ENCODE results near the gene CABLES1. TPM values are rescaled to one million over a fixed set of nuclear protein-coding genes. Genes with fewer than 3 reads are reported as not detected.
A peak's percentile ranks its signal among the peaks of the same experiment; 100 is the strongest.
"Not testable (repeated sequence)": the region's sequence is repeated elsewhere in the genome, so short reads cannot be mapped to it uniquely, and the experiment has no call there.

Gene CABLES1
- total RNA-seq, 1 experiment from 2014 or later = 21.9 TPM

DNA sequence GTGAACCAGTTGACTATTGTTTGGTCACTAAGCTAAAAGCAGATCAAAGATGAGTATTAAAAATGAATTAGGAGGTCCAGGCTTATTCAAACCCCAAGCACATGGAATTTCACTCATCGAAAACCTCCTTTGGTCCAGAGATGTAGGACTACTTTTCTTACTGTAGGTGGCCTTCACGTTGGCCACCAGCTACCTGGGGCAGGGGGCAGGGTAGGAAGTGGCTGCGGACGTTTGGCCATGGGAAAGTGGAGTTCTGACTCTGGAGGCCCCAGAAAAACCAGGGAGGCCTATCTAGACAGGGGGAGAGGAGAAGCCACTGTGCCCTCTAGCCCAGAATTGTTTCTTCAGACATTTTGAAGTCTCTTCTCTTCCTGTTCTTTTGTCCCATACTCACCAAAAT lies 31.8 kb upstream of the CABLES1 start:
- H3K27me3 ChIP-seq = no peaks in the 10 kb centered on the region
- H3K4me3 ChIP-seq = no peak overlapping the region
- no peak for DNase-seq
- no peak overlapping the region for H3K27ac ChIP-seq
- H3K4me1 ChIP-seq = peaks cover 21% of the 10 kb centered on the region
- no peaks in the 10 kb centered on the region for H3K9me3 ChIP-seq (replicated peaks)
- no peaks in the 10 kb centered on the region for H3K36me3 ChIP-seq

DNA sequence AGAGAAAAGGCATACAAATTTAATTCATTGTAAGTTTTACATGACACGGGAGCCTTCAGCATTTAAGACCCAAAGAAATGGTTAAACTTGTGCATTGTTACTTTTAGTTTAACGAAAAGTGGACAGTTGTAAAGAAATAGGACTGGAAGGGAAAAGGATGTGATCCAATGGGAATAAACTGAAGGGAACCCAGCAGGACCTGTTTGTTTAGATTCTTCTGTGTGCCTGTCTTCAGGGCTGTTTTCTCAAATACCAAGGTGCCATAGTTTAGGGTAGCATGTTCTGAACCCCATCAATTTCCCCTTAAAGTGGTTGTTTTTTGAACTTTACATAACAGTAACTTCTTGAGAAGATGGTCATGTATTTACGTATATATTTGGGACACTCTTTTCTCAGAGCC lies 30.3 kb upstream of the CABLES1 start:
- Histone ChIP-seq H3K27me3 (no peaks in the 10 kb centered on the region), H3K4me3 (no peak overlapping the region), H3K4me1 (peaks cover 21% of the 10 kb centered on the region), H3K9me3 (replicated peaks) (no peaks in the 10 kb centered on the region), H3K27ac (no peak overlapping the region), H3K36me3 (no peaks in the 10 kb centered on the region)
- DNase-seq = no peak

DNA sequence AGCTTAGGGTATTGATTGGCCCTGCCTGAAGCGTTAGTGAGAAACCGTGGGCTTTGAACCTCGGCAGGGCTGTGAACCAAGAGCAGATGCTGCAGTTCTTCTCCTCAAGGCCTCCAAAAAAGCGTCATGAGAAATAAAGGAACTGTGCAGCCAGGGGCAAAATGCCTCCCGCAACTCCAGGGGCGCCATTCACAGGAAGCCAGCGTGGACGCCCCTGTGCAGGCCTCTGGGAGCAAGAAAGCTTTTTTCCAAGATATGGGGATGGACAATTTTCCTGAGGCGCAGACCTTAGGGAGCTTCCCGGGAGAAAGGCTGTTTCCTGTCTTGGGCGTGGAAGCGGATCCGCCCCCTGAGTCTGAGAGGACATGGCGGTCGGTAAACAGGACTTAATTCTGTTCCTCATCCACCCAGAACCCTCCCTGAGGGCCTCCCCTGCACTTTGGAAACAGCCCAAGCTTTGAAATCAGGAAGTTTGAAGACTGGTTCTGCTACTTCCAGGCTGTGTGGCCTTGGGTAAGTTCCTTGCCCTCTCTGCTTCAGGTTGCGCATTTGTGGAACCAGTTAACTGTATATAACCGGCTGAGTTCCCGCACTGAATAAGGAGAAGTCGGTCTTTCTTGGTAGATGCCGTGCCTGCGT lies 29.6 kb upstream of the CABLES1 start:
- Histone ChIP-seq H3K27me3 (no peaks in the 10 kb centered on the region), H3K27ac (peak overlapping the region; percentile 86), H3K36me3 (no peaks in the 10 kb centered on the region), H3K4me1 (peaks cover 21% of the 10 kb centered on the region), H3K4me3 (no peak overlapping the region), H3K9me3 (replicated peaks) (no peaks in the 10 kb centered on the region)
- no peak for DNase-seq

DNA sequence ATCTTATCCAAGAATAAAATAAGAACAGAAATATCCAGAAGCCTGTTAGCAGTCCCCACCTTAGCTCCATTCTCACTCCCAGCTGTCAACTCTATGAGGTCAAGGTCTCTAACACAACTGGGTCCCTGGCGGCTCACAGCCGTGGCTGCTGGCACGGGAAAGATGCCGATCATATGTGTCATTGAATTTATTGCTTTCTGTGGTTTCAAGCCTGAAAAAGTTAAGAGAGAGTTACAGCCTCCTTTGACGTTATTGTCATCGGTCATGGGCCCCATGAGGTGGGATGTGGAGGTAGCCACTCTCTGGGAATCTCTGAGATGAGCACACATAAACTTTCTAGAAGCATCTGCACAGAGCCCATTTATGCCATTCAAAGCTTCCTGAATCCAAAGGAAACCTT lies 28.7 kb upstream of the CABLES1 start:
- Histone ChIP-seq H3K36me3 (no peaks in the 10 kb centered on the region), H3K4me1 (peaks cover 21% of the 10 kb centered on the region), H3K27ac (peak overlapping the region; percentile 86), H3K9me3 (replicated peaks) (no peaks in the 10 kb centered on the region), H3K4me3 (no peak overlapping the region), H3K27me3 (no peaks in the 10 kb centered on the region)
- peak; percentile 74 to 83 for DNase-seq

DNA sequence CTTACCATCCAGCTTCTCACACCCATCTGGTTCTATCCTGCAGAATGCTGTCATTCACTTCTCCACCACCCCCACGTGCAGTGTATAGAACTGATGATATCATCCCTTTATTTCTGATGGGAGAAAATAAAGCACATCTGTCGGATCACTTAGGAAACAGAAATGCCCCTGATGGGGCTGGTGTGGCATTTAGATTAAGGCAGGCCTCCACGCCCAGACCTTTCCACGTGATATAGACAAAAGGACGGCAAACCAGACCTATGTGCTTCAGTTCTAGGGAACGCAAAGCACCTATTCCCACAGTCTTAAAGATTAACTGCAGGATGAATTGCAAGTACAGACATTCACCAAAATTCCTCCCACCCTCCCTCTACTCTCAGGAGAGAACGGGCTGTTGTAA lies 27.6 kb upstream of the CABLES1 start:
- no peak overlapping the region for H3K4me3 ChIP-seq
- peaks cover 21% of the 10 kb centered on the region for H3K4me1 ChIP-seq
- H3K9me3 ChIP-seq (replicated peaks) = no peaks in the 10 kb centered on the region
- no peaks in the 10 kb centered on the region for H3K27me3 ChIP-seq
- peak in 1 of 2 experiments; percentile 28 for DNase-seq
- H3K27ac ChIP-seq = peak overlapping the region; percentile 86
- H3K36me3 ChIP-seq = no peaks in the 10 kb centered on the region

DNA sequence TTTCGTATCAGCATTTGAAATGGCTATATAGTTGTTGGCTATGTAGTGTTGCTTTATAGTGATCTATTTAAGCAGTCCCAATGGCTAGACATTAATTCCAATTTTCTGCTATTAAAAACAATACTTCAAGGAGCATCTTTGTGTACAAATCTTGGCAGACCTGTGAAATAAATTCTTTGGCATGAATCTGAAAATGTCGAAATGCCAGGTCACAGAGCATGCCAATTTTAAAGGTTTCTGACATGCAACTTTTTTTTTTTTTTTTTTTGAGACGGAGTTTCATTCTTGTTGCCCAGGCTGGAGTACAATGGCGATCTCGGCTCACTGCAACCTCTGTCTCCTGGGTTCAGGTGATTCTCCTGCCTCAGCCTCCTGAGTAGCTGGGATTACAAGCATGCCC lies 26.8 kb upstream of the CABLES1 start:
- Histone ChIP-seq H3K27me3 (no peaks in the 10 kb centered on the region), H3K4me1 (peaks cover 21% of the 10 kb centered on the region), H3K4me3 (no peak overlapping the region), H3K36me3 (no peaks in the 10 kb centered on the region), H3K9me3 (replicated peaks) (no peaks in the 10 kb centered on the region), H3K27ac (no peak overlapping the region)
- no peak for DNase-seq

DNA sequence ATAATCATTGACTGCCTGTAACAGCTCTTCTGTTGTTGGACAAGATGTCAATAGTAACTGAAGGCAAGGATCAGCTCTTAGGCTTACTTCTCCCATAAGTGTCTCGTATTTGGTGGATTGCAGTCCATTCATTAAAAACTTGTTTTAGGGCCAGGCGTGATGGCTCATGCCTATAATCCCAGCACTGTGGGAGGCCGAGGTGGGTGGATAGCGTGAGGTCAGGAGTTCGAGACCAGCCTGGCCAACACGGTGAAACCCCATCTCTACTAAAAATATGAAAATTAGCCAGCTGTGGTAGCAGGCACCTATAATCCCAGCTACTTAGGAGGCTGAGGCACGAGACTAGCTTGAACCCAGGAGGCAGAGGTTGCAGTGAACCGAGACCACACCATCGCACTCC lies 26.1 kb upstream of the CABLES1 start:
- peaks cover 24% of the 10 kb centered on the region for H3K4me1 ChIP-seq
- H3K27ac ChIP-seq; H3K4me3 ChIP-seq; H3K9me3 ChIP-seq (replicated peaks); H3K27me3 ChIP-seq; DNase-seq; H3K36me3 ChIP-seq: not testable (repeated sequence)

DNA sequence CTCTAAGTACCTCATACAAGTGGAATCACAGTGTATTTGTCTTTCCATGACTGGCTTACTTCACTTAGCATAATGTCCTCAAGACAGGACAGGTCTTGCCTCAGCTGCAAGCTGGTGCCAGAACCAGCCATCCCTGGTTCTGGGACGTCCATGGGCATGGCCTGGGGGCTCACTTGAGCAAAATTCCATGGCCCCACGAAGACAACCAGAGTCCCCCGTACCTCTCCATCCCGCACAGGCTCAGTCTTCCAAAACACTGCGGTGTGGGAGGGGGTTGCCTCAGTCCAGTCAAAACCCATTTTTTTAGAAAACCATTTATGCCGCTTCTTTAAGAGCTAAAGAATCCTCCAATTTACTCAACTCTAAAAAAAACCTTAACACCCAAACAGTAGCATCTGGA lies 21.7 kb upstream of the CABLES1 start:
- H3K4me3 ChIP-seq = no peak overlapping the region
- no peak for DNase-seq
- no peaks in the 10 kb centered on the region for H3K9me3 ChIP-seq (replicated peaks)
- no peaks in the 10 kb centered on the region for H3K36me3 ChIP-seq
- H3K27ac ChIP-seq = peak overlapping the region; percentile 84
- H3K27me3 ChIP-seq = no peaks in the 10 kb centered on the region
- H3K4me1 ChIP-seq = peaks cover 11% of the 10 kb centered on the region

DNA sequence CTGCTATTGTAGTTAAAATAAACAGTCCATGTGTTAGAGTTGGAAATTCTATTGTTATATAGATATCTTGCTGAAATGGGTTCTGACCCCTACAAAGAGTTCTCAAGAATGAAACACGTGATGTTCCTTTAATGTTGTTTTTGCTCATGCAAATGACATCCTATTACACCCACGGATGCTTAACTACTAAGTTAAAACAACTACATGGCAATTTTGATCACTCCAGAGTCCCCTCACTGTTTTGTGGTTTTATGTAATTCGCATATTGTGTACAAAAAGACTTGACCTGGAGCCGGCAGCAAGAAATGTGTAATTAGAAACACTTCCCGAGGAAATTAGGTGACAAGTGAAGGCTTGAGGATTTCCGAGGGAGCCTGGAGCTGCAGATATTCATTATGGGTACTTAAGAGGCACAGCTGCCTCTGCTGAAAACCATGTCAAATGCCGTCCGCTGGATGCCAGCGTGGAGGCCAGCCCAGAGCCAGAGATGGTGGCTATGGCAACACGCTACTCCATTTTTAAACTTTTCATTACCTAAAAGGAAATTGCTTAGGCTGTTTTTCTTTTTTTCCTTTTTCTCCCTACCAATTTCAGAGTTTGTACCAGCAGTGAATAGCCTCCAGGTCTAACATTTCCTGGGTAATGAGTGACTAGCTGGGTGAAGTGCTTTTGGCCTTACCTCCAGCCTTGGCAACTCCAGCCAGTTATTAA lies 21.0 kb upstream of the CABLES1 start:
- no peaks in the 10 kb centered on the region for H3K9me3 ChIP-seq (replicated peaks)
- peak overlapping the region; percentile 84 for H3K27ac ChIP-seq
- peak overlapping the region; percentile 39 for H3K4me3 ChIP-seq
- peaks cover 11% of the 10 kb centered on the region for H3K4me1 ChIP-seq
- H3K36me3 ChIP-seq = no peaks in the 10 kb centered on the region
- no peaks in the 10 kb centered on the region for H3K27me3 ChIP-seq
- DNase-seq = peak; percentile 62 to 71

DNA sequence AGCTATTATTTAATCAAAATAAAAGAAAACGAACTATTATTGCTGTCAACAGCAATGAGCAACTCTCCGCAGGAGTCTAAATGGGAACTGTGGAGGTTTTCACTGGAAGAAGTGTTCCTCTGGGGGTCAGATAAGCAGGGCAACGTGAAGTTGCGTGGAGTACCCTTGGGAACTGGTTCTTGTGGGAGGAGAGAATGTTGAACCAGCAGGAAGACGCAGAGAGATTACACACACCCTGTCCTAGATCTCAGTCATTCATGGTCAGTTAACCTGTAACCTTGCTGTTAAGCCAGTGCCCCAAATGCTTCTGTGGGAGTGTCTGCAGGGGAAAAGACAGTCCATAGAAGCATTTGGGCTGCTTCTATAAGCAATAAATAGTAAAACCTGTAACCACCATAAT lies 20.4 kb upstream of the CABLES1 start:
- no peak for DNase-seq
- H3K27me3 ChIP-seq = no peaks in the 10 kb centered on the region
- H3K36me3 ChIP-seq = no peaks in the 10 kb centered on the region
- H3K4me1 ChIP-seq = peaks cover 11% of the 10 kb centered on the region
- H3K9me3 ChIP-seq (replicated peaks) = no peaks in the 10 kb centered on the region
- peak overlapping the region; percentile 39 for H3K4me3 ChIP-seq
- peak overlapping the region; percentile 84 for H3K27ac ChIP-seq

DNA sequence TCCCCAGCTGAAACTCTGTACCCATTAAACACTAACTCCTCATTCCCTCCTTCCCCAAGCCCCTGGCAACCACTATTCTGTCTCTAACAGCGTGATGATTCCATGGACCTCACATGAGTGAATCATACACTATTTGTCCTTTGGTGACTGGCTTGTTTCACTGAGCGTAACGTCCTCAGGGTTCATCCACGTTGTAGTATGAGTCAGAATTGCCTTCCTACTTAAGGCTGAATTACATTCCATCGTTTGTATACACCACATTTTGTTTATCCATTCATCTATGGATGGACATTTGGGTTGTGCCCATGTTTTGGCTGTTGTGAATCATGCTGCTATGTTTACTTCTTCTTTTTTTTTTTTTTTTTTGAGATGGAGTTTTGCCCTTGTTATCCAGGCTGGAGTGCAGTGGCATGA lies 19.6 kb upstream of the CABLES1 start:
- no peaks in the 10 kb centered on the region for H3K36me3 ChIP-seq
- no peak for DNase-seq

DNA sequence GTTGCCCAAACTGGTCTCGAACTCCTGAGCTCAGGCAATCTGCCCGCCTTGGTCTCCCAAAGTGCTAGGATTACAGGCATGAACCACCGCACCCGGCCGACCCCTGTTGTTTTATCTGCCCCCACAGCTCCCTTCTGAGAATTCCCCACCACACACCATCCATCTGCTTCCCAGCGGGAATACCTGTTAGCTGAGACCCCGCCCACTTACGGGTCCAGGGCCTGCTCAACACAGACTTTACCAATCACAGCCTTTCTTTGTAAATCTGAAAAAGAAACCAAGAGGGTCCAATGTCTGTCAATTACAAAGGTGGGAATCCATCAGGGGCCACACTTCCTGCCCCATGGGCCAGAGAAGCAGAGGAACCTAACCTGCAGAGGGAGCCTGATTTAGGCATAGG lies 14.2 kb upstream of the CABLES1 start:
- no peaks in the 10 kb centered on the region for H3K36me3 ChIP-seq
- DNase-seq = no peak
- H3K9me3 ChIP-seq (replicated peaks) = no peaks in the 10 kb centered on the region
- H3K4me3 ChIP-seq = no peak overlapping the region
- no peaks in the 10 kb centered on the region for H3K27me3 ChIP-seq
- no peaks in the 10 kb centered on the region for H3K4me1 ChIP-seq
- H3K27ac ChIP-seq = no peak overlapping the region

More for the DNA sequence above, 19.6 kb upstream of the CABLES1 start:
- no peaks in the 10 kb centered on the region for H3K27me3 ChIP-seq
- peaks cover 11% of the 10 kb centered on the region for H3K4me1 ChIP-seq
- no peaks in the 10 kb centered on the region for H3K9me3 ChIP-seq (replicated peaks)
- 0 out of 2 replicates have a peak overlapping the region, but pooled peaks have one; percentile 84 for H3K27ac ChIP-seq
- H3K4me3 ChIP-seq = no peak overlapping the region

DNA sequence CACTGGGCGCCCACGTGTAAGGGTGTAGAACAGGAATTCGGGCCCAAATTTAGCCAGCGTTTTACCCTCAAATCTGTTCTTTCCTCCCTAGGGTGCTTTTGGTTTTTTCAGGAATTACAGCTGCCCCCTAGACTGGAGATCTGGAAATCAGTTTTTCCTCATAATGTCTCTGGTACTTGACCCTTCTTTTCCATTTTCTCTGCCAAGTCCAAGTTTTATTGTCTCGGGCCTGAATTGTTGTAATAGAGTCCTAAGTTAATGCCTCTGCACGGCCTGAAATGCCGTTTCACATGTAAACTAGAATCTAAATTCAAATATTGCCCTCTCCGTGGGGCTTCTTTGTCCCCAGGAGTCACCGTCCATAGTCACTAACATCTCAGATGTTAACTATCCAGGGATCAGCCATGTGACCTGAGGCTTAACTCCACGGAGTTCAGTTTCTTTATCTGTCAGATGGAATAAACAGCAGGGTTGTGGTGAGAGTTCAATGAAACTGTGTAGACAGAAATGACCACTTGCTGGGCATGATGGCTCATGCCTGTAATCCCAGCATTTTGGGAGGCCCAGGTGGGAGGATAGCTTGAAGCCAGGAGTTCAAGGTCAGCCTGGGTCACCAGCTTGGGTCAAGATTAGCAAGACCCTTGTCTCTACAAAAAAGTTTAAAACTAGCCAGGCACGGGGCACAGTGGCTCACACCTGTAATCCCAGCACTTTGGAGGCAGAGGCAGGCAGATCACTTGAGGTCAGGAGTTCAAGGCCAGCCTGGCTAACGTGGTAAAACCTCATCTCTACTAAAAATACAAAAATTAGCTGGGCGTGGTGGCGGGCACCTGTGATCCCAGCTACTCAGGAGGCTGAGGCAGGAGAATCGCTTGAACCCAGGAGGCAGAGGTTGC lies 12.7 kb upstream of the CABLES1 start:
- Histone ChIP-seq H3K36me3 (no peaks in the 10 kb centered on the region), H3K27me3 (no peaks in the 10 kb centered on the region), H3K9me3 (replicated peaks) (no peaks in the 10 kb centered on the region), H3K4me1 (no peaks in the 10 kb centered on the region), H3K4me3 (no peak overlapping the region), H3K27ac (no peak overlapping the region)
- no peak for DNase-seq

DNA sequence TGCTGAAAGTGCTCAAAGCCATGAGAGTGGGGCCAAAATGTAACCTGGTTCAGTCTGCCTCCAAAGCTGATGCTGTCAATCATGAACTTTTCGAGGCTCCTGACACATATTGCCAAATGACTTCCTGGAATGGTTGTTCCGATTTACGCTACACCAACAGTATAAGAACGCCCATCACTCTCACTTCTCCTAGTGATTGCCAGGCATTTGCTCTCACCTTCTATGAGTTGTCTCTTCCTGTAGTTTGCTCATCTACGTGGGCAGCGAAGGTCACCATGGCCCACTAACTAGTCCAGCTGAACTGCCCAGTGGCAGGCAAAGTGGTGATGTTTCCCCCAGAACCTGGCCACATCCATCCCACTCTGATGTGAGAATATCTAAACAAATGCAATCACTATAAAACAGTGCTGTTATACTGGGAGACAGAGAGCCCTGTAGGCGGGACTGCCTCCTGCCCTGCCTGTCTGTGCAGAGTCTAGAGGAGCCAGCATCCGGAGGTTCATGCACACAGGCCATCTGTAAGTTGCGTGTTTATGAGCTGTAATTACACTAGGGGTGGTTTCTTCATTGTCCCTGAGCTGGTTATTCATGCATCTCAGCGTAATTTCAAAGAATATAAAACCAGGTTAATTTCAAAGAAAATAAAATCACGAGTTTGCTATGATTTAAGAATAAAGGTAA lies 8.8 kb upstream of the CABLES1 start:
- Histone ChIP-seq H3K4me1 (peaks cover 6% of the 10 kb centered on the region), H3K36me3 (no peaks in the 10 kb centered on the region), H3K4me3 (no peak overlapping the region), H3K9me3 (replicated peaks) (no peaks in the 10 kb centered on the region), H3K27me3 (no peaks in the 10 kb centered on the region), H3K27ac (peak overlapping the region; percentile 24)
- peak in 1 of 2 experiments; percentile 27 for DNase-seq
